Stimulated activated CD4-positive, alpha-beta T cell treated with anti-CD3 and anti-CD28 coated beads, Interleukin-4, amount 100 ng/mL, for 4 hours (primary cell): ENCODE measurements around the gene EEFSEC.

Experiments used
- DNase-seq, 2 experiments: peaks; one replicate each; pipeline ENCODE4 v3.0.0-alpha.2; 2020

EEFSEC gene

GRCh38 chr3:128187495-128187894 is 34.2 kb downstream of the EEFSEC start:
- DNase-seq = no peak

GRCh38 chr3:128188326-128188725 is 35.0 kb downstream of the EEFSEC start:
- DNase-seq = no peak

- no peak for DNase-seq
Measured at GRCh38 chr3:128188956-128189355, 35.7 kb downstream of the EEFSEC start.

GRCh38 chr3:128190501-128190900 is 37.2 kb downstream of the EEFSEC start:
- no peak for DNase-seq

- DNase-seq = no peak
Measured at GRCh38 chr3:128192131-128192530, 38.9 kb downstream of the EEFSEC start.

- no peak for DNase-seq
Measured at GRCh38 chr3:128193168-128193567, 39.9 kb downstream of the EEFSEC start.

- no peak for DNase-seq
Measured at GRCh38 chr3:128194843-128195242, 41.6 kb downstream of the EEFSEC start.

GRCh38 chr3:128195369-128195768 is 42.1 kb downstream of the EEFSEC start:
- no peak for DNase-seq

- DNase-seq = no peak
Measured at GRCh38 chr3:128195802-128196201, 42.5 kb downstream of the EEFSEC start.

- DNase-seq = no peak
Measured at GRCh38 chr3:128196647-128197046, 43.4 kb downstream of the EEFSEC start.

- no peak for DNase-seq
Measured at GRCh38 chr3:128197855-128198254, 44.6 kb downstream of the EEFSEC start.

GRCh38 chr3:128198313-128198712 is 45.0 kb downstream of the EEFSEC start:
- no peak for DNase-seq

- DNase-seq = no peak
Measured at GRCh38 chr3:128199110-128199509, 45.8 kb downstream of the EEFSEC start.

- DNase-seq = no peak
Measured at GRCh38 chr3:128201158-128201755, 48.0 kb downstream of the EEFSEC start.

- DNase-seq = no peak
Measured at GRCh38 chr3:128203169-128203568, 49.9 kb downstream of the EEFSEC start.

- DNase-seq = no peak
Measured at GRCh38 chr3:128205558-128206145, 52.4 kb downstream of the EEFSEC start.

GRCh38 chr3:128207951-128208350 is 54.7 kb downstream of the EEFSEC start:
- DNase-seq = no peak

GRCh38 chr3:128210711-128211110 is 57.4 kb downstream of the EEFSEC start:
- DNase-seq = no peak

GRCh38 chr3:128214056-128214455 is 60.8 kb downstream of the EEFSEC start:
- DNase-seq = no peak

- no peak for DNase-seq
Measured at GRCh38 chr3:128215290-128215689, 62.0 kb downstream of the EEFSEC start.

- DNase-seq = no peak
Measured at GRCh38 chr3:128215800-128216495, 62.7 kb downstream of the EEFSEC start.

- no peak for DNase-seq
Measured at GRCh38 chr3:128217702-128218547, 64.6 kb downstream of the EEFSEC start.

GRCh38 chr3:128218548-128219257 is 65.4 kb downstream of the EEFSEC start:
- DNase-seq = no peak
